Neural cell (in vitro differentiated cells): ENCODE data around the gene LRRC15. TPM values are rescaled to one million over a fixed set of nuclear protein-coding genes. Genes with fewer than 3 reads are reported as not detected.

Experiments
- H2AFZ ChIP-seq: fragments of 200-600, 300-800 bp; sonication (generic), shearing (Covaris generic); 2 replicates; pipeline ENCODE4 v1.6.0; 2014; ENCODE audit warnings: low read depth, mild to moderate bottlenecking, antibody characterized with exemption, low read length, moderate library complexity
- H3F3A ChIP-seq: fragments of 200-600 bp; shearing (Covaris generic); 2 replicates; pipeline ENCODE4 v1.6.1; 2016; ENCODE audit warnings: mild to moderate bottlenecking, moderate library complexity, mixed read lengths, antibody characterized with exemption, low read length; ENCODE audit not compliant: insufficient read depth, poor library complexity, severe bottlenecking
- H3K27ac ChIP-seq: fragments of 200-600, 300-800 bp; sonication (generic), shearing (Covaris generic); 2 replicates; pipeline ENCODE4 v1.5.1; 2014; ENCODE audit warnings: mild to moderate bottlenecking, low read length, moderate library complexity
- H3K27me3 ChIP-seq: fragments of 300-800, 200-600 bp; sonication (generic), shearing (Covaris generic); 2 replicates; pipeline ENCODE4 v1.6.0; 2014; ENCODE audit warnings: mild to moderate bottlenecking, low read depth, low read length, moderate library complexity; ENCODE audit not compliant: insufficient read depth
- H3K36me3 ChIP-seq: fragments of 300-800, 200-600 bp; sonication (generic), shearing (Covaris generic); 2 replicates; pipeline ENCODE4 v1.5.1; 2014; ENCODE audit warnings: mild to moderate bottlenecking, antibody characterized with exemption, low read length, moderate library complexity; ENCODE audit not compliant: insufficient read depth
- H3K4me2 ChIP-seq: fragments of 300-800, 200-600 bp; sonication (generic), shearing (Covaris generic); 2 replicates; pipeline ENCODE4 v1.6.0; 2014; ENCODE audit warnings: mild to moderate bottlenecking, low read length
- H3K4me3 ChIP-seq: fragments of 300-800, 200-600 bp; sonication (generic), shearing (Covaris generic); 2 replicates; pipeline ENCODE4 v1.5.1; 2014; ENCODE audit warnings: mild to moderate bottlenecking, low read length, moderate library complexity
- H3K79me2 ChIP-seq: fragments of 200-600 bp; shearing (Covaris generic); replicated peaks from 2 replicates; pipeline ENCODE4 v1.6.0; 2014; ENCODE audit warnings: mild to moderate bottlenecking, low read length, moderate library complexity; ENCODE audit not compliant: insufficient read depth
- H3K9ac ChIP-seq: fragments of 300-800, 200-600 bp; sonication (generic), shearing (Covaris generic); 2 replicates; pipeline ENCODE4 v1.6.1; 2016; ENCODE audit warnings: mild to moderate bottlenecking, low read length, mixed read lengths
- H3K9me2 ChIP-seq: fragments of 200-600 bp; shearing (Covaris generic); 2 replicates; pipeline ENCODE4 v1.6.1; 2016; ENCODE audit warnings: mild to moderate bottlenecking, low read length, mixed read lengths; ENCODE audit not compliant: insufficient read depth
- H3K9me3 ChIP-seq: fragments of 200-600, 300-800 bp; sonication (generic), shearing (Covaris generic); 2 replicates; pipeline ENCODE4 v1.6.1; 2016; ENCODE audit warnings: mild to moderate bottlenecking, mixed run types, low read length, moderate library complexity, mixed read lengths
- H4K20me1 ChIP-seq: fragments of 200-600 bp; shearing (Covaris generic); 2 replicates; pipeline ENCODE4 v1.6.1; 2016; ENCODE audit warnings: mild to moderate bottlenecking, mixed run types; ENCODE audit not compliant: insufficient read depth
- EP300 ChIP-seq: fragments of 450-650 bp; conservative IDR thresholded peaks from 2 replicates; pipeline ENCODE4 v1.6.1; 2014; ENCODE audit warnings: antibody characterized with exemption, mild to moderate bottlenecking, moderate library complexity; ENCODE audit not compliant: poor library complexity, severe bottlenecking
- EZH2 ChIP-seq: fragments of 200-600, 300-800 bp; shearing (Covaris generic), sonication (generic); IDR thresholded peaks from 2 replicates; pipeline ENCODE4 v1.6.1; 2014; ENCODE audit warnings: antibody characterized with exemption, low read length, borderline replicate concordance, mild to moderate bottlenecking; ENCODE audit not compliant: insufficient read depth, poor library complexity, severe bottlenecking
- MXI1 ChIP-seq: fragments of 450-650 bp; conservative IDR thresholded peaks from 2 replicates; pipeline ENCODE4 v1.6.1; 2014; ENCODE audit warnings: antibody characterized with exemption, mild to moderate bottlenecking; ENCODE audit not compliant: poor library complexity, severe bottlenecking
- POLR2AphosphoS5 ChIP-seq: IDR thresholded peaks from 2 replicates; pipeline ENCODE4 v1.6.1; 2012
- RAD21 ChIP-seq: fragments of 450-650 bp; conservative IDR thresholded peaks from 2 replicates; pipeline ENCODE4 v1.6.1; 2014; ENCODE audit warnings: antibody characterized with exemption, mild to moderate bottlenecking, moderate library complexity
- SMC3 ChIP-seq: fragments of 450-650 bp; conservative IDR thresholded peaks from 2 replicates; pipeline ENCODE4 v1.6.1; 2014; ENCODE audit warnings: antibody characterized with exemption, mild to moderate bottlenecking, moderate library complexity; ENCODE audit not compliant: poor library complexity
- TAF1 ChIP-seq: IDR thresholded peaks from 2 replicates; pipeline ENCODE4 v1.6.1; 2012; ENCODE audit warnings: low read depth
- polyA plus RNA-seq: library from polyadenylated mRNA; depleted of rRNA; stranded (reverse); fragments of >200 nt; gene quantifications from 2 replicates; pipeline ENCODE4 v1.2.3, GENCODE V29; 2014
- TF ChIP-seq, protein P1 (sequence below): IDR thresholded peaks from 2 replicates; pipeline ENCODE4 v1.6.1; 2012; ENCODE audit warnings: borderline replicate concordance
- TF ChIP-seq, protein P2 (sequence below): fragments of 450-650 bp; IDR thresholded peaks from 2 replicates; pipeline ENCODE4 v1.5.1; 2014; ENCODE audit warnings: antibody characterized with exemption, mild to moderate bottlenecking, moderate library complexity; ENCODE audit not compliant: poor library complexity, severe bottlenecking

LRRC15 gene
- polyA plus RNA-seq, 1 donor from 2014 or later, result not detected

DNA sequence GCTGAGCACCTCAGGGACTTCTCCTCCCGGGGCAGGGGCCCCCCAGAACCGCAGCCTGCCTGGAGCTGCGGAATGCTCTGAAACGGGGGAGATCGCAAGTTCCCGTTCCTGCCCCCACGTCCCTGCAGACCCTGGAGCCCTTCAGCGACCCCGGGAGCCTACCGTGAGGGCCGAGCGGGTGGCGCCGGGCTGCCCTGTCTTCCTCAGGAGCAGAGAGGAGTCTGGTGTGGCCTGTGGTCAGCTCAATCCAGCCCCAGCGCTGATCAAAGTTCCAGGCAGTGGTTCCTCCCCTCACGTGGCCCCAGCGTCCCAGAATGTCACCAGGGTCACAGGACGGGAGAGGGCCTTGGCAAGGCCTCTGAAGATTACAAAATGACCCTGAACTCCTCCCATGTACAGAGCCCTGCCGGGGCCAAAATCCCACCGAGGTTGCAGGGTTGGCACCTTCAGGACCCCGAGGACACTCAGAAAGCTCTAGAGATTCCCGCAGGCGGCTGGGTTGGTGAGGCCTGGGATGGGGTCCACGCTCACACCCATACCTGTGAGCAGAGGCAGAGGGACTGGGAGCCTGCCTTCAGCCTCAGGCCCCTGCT is 18.4 kb downstream of the LRRC15 start, which contains the start of gene CPN2:
Gene CPN2 (minus strand): TSS at position 249 of the 593 bp plus-strand sequence. CDS start 8,626 bp downstream, outside the sequence.
- Histone ChIP-seq H3K4me3 (no peak within 1 kb of the TSS), H4K20me1 (no peaks in the 10 kb centered on the region), H3K36me3 (no peaks in the 10 kb centered on the region), H3K9me2 (no peaks in the 10 kb centered on the region), H3F3A (no peaks in the 10 kb centered on the region), H3K79me2 (no peaks in the 10 kb centered on the region), H2AFZ (no peak within 1 kb of the TSS), H3K4me2 (no peak within 1 kb of the TSS), H3K9me3 (no peaks in the 10 kb centered on the region), H3K9ac (no peak within 1 kb of the TSS), H3K27ac (no peak within 1 kb of the TSS), H3K27me3 (no peaks in the 10 kb centered on the region)
- TF ChIP-seq SMC3, result no peak
- TF ChIP-seq POLR2AphosphoS5, result no peak

DNA sequence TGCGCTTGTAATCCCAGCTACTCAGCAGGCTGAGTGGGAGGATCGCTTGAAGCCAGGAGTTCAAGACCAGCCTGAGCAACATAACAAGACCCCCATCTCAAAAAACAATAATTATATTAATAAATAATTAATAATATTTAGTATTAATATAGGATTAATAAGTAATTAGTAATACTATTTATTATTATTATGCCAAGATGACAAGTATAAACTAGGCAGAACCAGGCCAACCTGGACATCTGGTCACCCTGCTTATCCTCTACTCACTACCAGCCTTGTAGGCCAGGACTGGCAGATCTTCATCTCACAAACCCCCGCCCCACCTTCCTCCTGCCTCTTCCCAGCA is 18.8 kb downstream of the LRRC15 start:
- H3K79me2 ChIP-seq, result no peaks in the 10 kb centered on the region
- no peak for TF ChIP-seq RAD21
- TF ChIP-seq EP300, result no peak
- TF ChIP-seq, protein P1, sequence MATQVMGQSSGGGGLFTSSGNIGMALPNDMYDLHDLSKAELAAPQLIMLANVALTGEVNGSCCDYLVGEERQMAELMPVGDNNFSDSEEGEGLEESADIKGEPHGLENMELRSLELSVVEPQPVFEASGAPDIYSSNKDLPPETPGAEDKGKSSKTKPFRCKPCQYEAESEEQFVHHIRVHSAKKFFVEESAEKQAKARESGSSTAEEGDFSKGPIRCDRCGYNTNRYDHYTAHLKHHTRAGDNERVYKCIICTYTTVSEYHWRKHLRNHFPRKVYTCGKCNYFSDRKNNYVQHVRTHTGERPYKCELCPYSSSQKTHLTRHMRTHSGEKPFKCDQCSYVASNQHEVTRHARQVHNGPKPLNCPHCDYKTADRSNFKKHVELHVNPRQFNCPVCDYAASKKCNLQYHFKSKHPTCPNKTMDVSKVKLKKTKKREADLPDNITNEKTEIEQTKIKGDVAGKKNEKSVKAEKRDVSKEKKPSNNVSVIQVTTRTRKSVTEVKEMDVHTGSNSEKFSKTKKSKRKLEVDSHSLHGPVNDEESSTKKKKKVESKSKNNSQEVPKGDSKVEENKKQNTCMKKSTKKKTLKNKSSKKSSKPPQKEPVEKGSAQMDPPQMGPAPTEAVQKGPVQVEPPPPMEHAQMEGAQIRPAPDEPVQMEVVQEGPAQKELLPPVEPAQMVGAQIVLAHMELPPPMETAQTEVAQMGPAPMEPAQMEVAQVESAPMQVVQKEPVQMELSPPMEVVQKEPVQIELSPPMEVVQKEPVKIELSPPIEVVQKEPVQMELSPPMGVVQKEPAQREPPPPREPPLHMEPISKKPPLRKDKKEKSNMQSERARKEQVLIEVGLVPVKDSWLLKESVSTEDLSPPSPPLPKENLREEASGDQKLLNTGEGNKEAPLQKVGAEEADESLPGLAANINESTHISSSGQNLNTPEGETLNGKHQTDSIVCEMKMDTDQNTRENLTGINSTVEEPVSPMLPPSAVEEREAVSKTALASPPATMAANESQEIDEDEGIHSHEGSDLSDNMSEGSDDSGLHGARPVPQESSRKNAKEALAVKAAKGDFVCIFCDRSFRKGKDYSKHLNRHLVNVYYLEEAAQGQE, result no peak
- TF ChIP-seq SMC3, result no peak
- TF ChIP-seq, protein P2, sequence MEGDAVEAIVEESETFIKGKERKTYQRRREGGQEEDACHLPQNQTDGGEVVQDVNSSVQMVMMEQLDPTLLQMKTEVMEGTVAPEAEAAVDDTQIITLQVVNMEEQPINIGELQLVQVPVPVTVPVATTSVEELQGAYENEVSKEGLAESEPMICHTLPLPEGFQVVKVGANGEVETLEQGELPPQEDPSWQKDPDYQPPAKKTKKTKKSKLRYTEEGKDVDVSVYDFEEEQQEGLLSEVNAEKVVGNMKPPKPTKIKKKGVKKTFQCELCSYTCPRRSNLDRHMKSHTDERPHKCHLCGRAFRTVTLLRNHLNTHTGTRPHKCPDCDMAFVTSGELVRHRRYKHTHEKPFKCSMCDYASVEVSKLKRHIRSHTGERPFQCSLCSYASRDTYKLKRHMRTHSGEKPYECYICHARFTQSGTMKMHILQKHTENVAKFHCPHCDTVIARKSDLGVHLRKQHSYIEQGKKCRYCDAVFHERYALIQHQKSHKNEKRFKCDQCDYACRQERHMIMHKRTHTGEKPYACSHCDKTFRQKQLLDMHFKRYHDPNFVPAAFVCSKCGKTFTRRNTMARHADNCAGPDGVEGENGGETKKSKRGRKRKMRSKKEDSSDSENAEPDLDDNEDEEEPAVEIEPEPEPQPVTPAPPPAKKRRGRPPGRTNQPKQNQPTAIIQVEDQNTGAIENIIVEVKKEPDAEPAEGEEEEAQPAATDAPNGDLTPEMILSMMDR, result no peak
- H3F3A ChIP-seq, result no peaks in the 10 kb centered on the region
- no peak overlapping the region for H3K4me2 ChIP-seq
- H4K20me1 ChIP-seq, result no peaks in the 10 kb centered on the region
- H2AFZ ChIP-seq, result no peak overlapping the region
- H3K9me3 ChIP-seq, result no peaks in the 10 kb centered on the region
- no peak overlapping the region for H3K27ac ChIP-seq
- no peaks in the 10 kb centered on the region for H3K36me3 ChIP-seq
- no peaks in the 10 kb centered on the region for H3K9me2 ChIP-seq
- no peak overlapping the region for H3K4me3 ChIP-seq
- no peaks in the 10 kb centered on the region for H3K27me3 ChIP-seq
- H3K9ac ChIP-seq, result no peak overlapping the region

DNA sequence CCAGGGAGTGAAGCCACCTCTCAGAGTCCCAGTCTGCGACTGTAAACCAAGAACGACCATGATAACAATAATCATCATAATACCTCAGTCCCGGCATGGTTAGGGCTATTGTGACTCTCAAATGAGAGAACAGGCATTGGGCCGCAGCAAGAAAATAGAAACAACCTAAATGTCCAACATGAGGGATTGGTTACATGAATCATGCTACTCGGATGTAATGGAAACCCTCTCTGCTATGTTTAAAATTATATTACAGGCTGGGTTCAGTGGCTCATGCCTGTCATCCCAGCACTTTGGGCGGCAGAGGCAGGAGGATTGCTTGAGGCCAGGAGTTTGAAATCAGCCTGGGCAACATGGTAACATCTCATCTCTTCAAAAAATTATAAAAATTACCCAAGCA is 21.2 kb downstream of the LRRC15 start:
- no peaks in the 10 kb centered on the region for H3K27me3 ChIP-seq
- no peak overlapping the region for H3K4me3 ChIP-seq
- H3K79me2 ChIP-seq, result no peaks in the 10 kb centered on the region
- TF ChIP-seq, protein P1, result no peak
- TF ChIP-seq MXI1, result no peak
- no peak for TF ChIP-seq SMC3
- no peak for TF ChIP-seq TAF1
- TF ChIP-seq RAD21, result no peak
- no peak for TF ChIP-seq EZH2
- no peaks in the 10 kb centered on the region for H3K9me2 ChIP-seq
- no peak overlapping the region for H3K4me2 ChIP-seq
- H4K20me1 ChIP-seq, result no peaks in the 10 kb centered on the region
- no peak overlapping the region for H2AFZ ChIP-seq
- no peak overlapping the region for H3K9ac ChIP-seq
- no peak overlapping the region for H3K27ac ChIP-seq
- no peaks in the 10 kb centered on the region for H3K9me3 ChIP-seq
- no peaks in the 10 kb centered on the region for H3F3A ChIP-seq
- no peaks in the 10 kb centered on the region for H3K36me3 ChIP-seq
